Tibial nerve (tissue), 4 donors: ENCODE results near the gene PPP2R2D.

Source experiments
- CTCF ChIP-seq, 5 experiments: fragments of 200-600 bp in 3 of 5; fragments of 450-650 bp in 2 of 5; sonication (generic) in 3 of 5; IDR thresholded peaks; one replicate each; pipeline ENCODE4 v1.5.1; 2016 to 2019; ENCODE audit warnings: antibody characterized with exemption in 5 of 5, mild to moderate bottlenecking in 3 of 5, moderate library complexity in 2 of 5
- EP300 ChIP-seq, 2 donors: sonication (generic); formaldehyde crosslinking; IDR thresholded peaks; one replicate each; pipeline ENCODE4 v1.6.1; 2017; ENCODE audit warnings: antibody characterized with exemption in 2 of 2, mild to moderate bottlenecking in 1 of 2
- POLR2A ChIP-seq, 2 donors: fragments of 450-650 bp; IDR thresholded peaks; one replicate each; pipeline ENCODE4 v1.6.1; 2017; ENCODE audit warnings: antibody characterized with exemption in 2 of 2, mild to moderate bottlenecking in 2 of 2, moderate library complexity in 2 of 2

- TF ChIP-seq POLR2A (IDR thresholded peaks at IDR 0.05) (no peak), CTCF (IDR thresholded peaks at IDR 0.05) (no peak), EP300 (IDR thresholded peaks at IDR 0.05) (no peak)
These were observed 83.0 kb downstream of the PPP2R2D start for GRCh38 chr10:131983780-131984179.
